HG03108 (cell line): ENCODE measurements around the gene DDX42.
A peak's percentile ranks its signal among the peaks of the same experiment; 100 is the strongest.

ENCODE experiments used
- ATAC-seq: cut with Tn5 transposase; IDR thresholded peaks from one replicate; pipeline ENCODE4 v1.9.1; 2021; ENCODE audit warnings: moderate library complexity; ENCODE audit not compliant: unreplicated experiment

The DDX42 gene

GRCh38 chr17:63821804-63822203 lies 47.8 kb downstream of the DDX42 start:
- no peak for ATAC-seq

GRCh38 chr17:63822537-63822936 lies 48.6 kb downstream of the DDX42 start:
- no peak for ATAC-seq

GRCh38 chr17:63823659-63824331 lies 49.8 kb downstream of the DDX42 start:
- no peak for ATAC-seq

- ATAC-seq, result no peak
These were observed 50.4 kb downstream of the DDX42 start for GRCh38 chr17:63824362-63824761.

- ATAC-seq, result no peak
These were observed 52.6 kb downstream of the DDX42 start for GRCh38 chr17:63826468-63827001.

- ATAC-seq, result peak; percentile 78
These were observed 53.2 kb downstream of the DDX42 start, which contains the start of the genes FTSJ3 and PSMC5 for GRCh38 chr17:63827002-63827800. FTSJ3 (minus strand) TSS chr17:63827663; CDS start chr17:63826902, 761 bp downstream. PSMC5 (plus strand) TSS chr17:63827431; CDS start chr17:63827491, 60 bp downstream.

- ATAC-seq, result no peak
These were observed 53.8 kb downstream of the DDX42 start for GRCh38 chr17:63827801-63828221.

- ATAC-seq, result no peak
These were observed 55.0 kb downstream of the DDX42 start for GRCh38 chr17:63828936-63829335.

GRCh38 chr17:63830278-63830677 lies 56.3 kb downstream of the DDX42 start:
- ATAC-seq, result no peak

GRCh38 chr17:63830904-63831491 lies 57.0 kb downstream of the DDX42 start:
- ATAC-seq, result no peak

GRCh38 chr17:63831505-63831904 lies 57.5 kb downstream of the DDX42 start:
- no peak for ATAC-seq

- ATAC-seq, result no peak
These were observed 58.0 kb downstream of the DDX42 start for GRCh38 chr17:63832014-63832413.

- no peak for ATAC-seq
These were observed 58.5 kb downstream of the DDX42 start for GRCh38 chr17:63832455-63832854.

GRCh38 chr17:63833026-63833740 lies 59.2 kb downstream of the DDX42 start:
- ATAC-seq, result no peak

- ATAC-seq, result no peak
These were observed 59.9 kb downstream of the DDX42 start for GRCh38 chr17:63833741-63834373.

- peak; percentile 43 for ATAC-seq
These were observed 60.6 kb downstream of the DDX42 start for GRCh38 chr17:63834431-63835166.

- ATAC-seq, result no peak
These were observed 61.3 kb downstream of the DDX42 start for GRCh38 chr17:63835167-63835720.

GRCh38 chr17:63836811-63837210 lies 62.8 kb downstream of the DDX42 start:
- no peak for ATAC-seq

- no peak for ATAC-seq
These were observed 63.5 kb downstream of the DDX42 start for GRCh38 chr17:63837480-63837879.
